Ovary (tissue), 9 donors: ENCODE measurements around the gene HS6ST3. TPM values are rescaled to one million over a fixed set of nuclear protein-coding genes. Genes with fewer than 3 reads are reported as not detected.

Experiments
- DNase-seq, 5 donors: peaks; one replicate each; pipeline ENCODE4 v3.0.0-alpha.2; 2019 to 2020
- H3K27ac ChIP-seq, 2 donors: fragments of 200-600 bp; one replicate each; pipeline versions ENCODE4 v1.5.1 to v1.8.0; 2019 to 2022
- H3K27me3 ChIP-seq: fragments of 200-600 bp; one replicate; pipeline ENCODE4 v1.8.0; 2022
- H3K36me3 ChIP-seq: fragments of 200-600 bp; sonication (generic); one replicate; pipeline ENCODE4 v1.5.1; 2019
- H3K4me1 ChIP-seq: one replicate; pipeline ENCODE4 v1.8.1; 2013; ENCODE audit warnings: mild to moderate bottlenecking, moderate library complexity; ENCODE audit not compliant: insufficient read depth
- H3K4me3 ChIP-seq: fragments of 200-600 bp; sonication (generic); one replicate; pipeline ENCODE4 v1.5.1; 2017
- H3K9me3 ChIP-seq, 2 donors: fragments of 200-600 bp in 1 of 2; sonication (generic) in 1 of 2; one replicate each; pipeline versions ENCODE4 v1.5.1 to v1.8.1; 2013 to 2019; ENCODE audit warnings: mild to moderate bottlenecking in 1 of 2, moderate library complexity in 1 of 2
- EP300 ChIP-seq: sonication (generic); formaldehyde crosslinking; IDR thresholded peaks from one replicate; pipeline ENCODE4 v1.6.1; 2017; ENCODE audit warnings: antibody characterized with exemption
- POLR2A ChIP-seq: fragments of 450-650 bp; IDR thresholded peaks from one replicate; pipeline ENCODE4 v1.6.1; 2017; ENCODE audit warnings: antibody characterized with exemption, mild to moderate bottlenecking, moderate library complexity
- WGBS, 3 donors: extraction: QIAGEN DNeasy Blood & Tissue Kit in 1 of 3; methylation state at CpG; one replicate each; pipeline versions ENCODE4 v1.1.5 to v1.1.7; 2013 to 2017; 5-methylcytosine and 5-hydroxymethylcytosine counted together
- intact Hi-C, 4 donors: fragments of 100-400 bp; cut with DNase I; formaldehyde crosslinking; loops; one replicate each; pipeline versions ENCODE4 v1.11.0 to v1.15.1; 2022 to 2023
- polyA plus RNA-seq, 2 donors: library from polyadenylated mRNA; stranded (reverse); fragments of 200-250 nt in 1 of 2; fragments of 350-450 nt in 1 of 2; fragmentation: Illumina TruSeq in 1 of 2; extraction: RNeasy Lipid Tissue Mini Kit (QIAGEN cat#74804) in 1 of 2; gene quantifications; one replicate each; pipeline ENCODE4 v1.2.3, GENCODE V29; 2013 to 2014
- total RNA-seq, 7 donors: library from RNA; depleted of rRNA in 2 of 7; stranded (reverse); fragments of >200 nt in 2 of 7; fragmentation: NEBNext Ultra II Directional in 3 of 7; extraction: Animal tissue kit (Norgen Biotek cat#: 25700) in 3 of 7; gene quantifications; one replicate each; pipeline versions ENCODE4 v1.1.0 to v1.2.4, GENCODE V29; 2016 to 2023
- TF ChIP-seq, protein P1 (sequence below), 3 donors: fragments of 450-650 bp in 2 of 3; fragments of 200-600 bp in 1 of 3; IDR thresholded peaks; one replicate each; pipeline versions ENCODE4 v1.5.1 to v1.8.0; 2016 to 2022; ENCODE audit warnings: antibody characterized with exemption in 3 of 3, mild to moderate bottlenecking in 1 of 3
- donor health status: DM: no; HTN: no; CAD: no; lungs with moderate emphysema.
- donor health status: DM: no; HTN: no; CAD: no.
- donor health status: Bipolar disorder and iron deficiency.
- donor health status: DM: yes; HTN: yes; CAD: no.
- donor health status: DM: no; HTN: no; CAD: no.
- donor health status: DM: yes; HTN: yes; CAD: no.

The HS6ST3 gene
- total and polyA plus RNA-seq, 9 donors: 0.05 to 0.46 (median 0.19) TPM; not detected in 3

GRCh38 chr13:96792188-96792587 lies 702.3 kb downstream of the HS6ST3 start:
- H3K27ac ChIP-seq: no peak overlapping the region
- intact Hi-C loops: no loop called here
- H3K4me3 ChIP-seq: no peak overlapping the region
- no peaks in the 10 kb centered on the region for H3K4me1 ChIP-seq
- no peak for DNase-seq
- 38 to 55% (median 44%) methylated on average over 3 of the region's 3 CpGs for WGBS, 3 donors
- H3K9me3 ChIP-seq: no peaks in the 10 kb centered on the region
- TF ChIP-seq POLR2A: no peak
- TF ChIP-seq EP300: no peak
- no peaks in the 10 kb centered on the region for H3K27me3 ChIP-seq
- no peaks in the 10 kb centered on the region for H3K36me3 ChIP-seq

GRCh38 chr13:96792736-96793403 lies 703.0 kb downstream of the HS6ST3 start:
- Histone ChIP-seq H3K4me3 (no peak overlapping the region), H3K9me3 (no peaks in the 10 kb centered on the region), H3K27me3 (no peaks in the 10 kb centered on the region), H3K27ac (no peak overlapping the region), H3K4me1 (no peaks in the 10 kb centered on the region), H3K36me3 (no peaks in the 10 kb centered on the region)
- DNase-seq: no peak
- intact Hi-C loops: no loop called here
- 17 to 38% (median 18%) methylated on average over 8 of the region's 8 CpGs for WGBS, 3 donors
- no peak for TF ChIP-seq POLR2A
- TF ChIP-seq, protein P1, sequence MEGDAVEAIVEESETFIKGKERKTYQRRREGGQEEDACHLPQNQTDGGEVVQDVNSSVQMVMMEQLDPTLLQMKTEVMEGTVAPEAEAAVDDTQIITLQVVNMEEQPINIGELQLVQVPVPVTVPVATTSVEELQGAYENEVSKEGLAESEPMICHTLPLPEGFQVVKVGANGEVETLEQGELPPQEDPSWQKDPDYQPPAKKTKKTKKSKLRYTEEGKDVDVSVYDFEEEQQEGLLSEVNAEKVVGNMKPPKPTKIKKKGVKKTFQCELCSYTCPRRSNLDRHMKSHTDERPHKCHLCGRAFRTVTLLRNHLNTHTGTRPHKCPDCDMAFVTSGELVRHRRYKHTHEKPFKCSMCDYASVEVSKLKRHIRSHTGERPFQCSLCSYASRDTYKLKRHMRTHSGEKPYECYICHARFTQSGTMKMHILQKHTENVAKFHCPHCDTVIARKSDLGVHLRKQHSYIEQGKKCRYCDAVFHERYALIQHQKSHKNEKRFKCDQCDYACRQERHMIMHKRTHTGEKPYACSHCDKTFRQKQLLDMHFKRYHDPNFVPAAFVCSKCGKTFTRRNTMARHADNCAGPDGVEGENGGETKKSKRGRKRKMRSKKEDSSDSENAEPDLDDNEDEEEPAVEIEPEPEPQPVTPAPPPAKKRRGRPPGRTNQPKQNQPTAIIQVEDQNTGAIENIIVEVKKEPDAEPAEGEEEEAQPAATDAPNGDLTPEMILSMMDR (IDR thresholded peaks at IDR 0.05): no peak
- no peak for TF ChIP-seq EP300

GRCh38 chr13:96793404-96793755 lies 703.5 kb downstream of the HS6ST3 start:
- DNase-seq: no peak
- Histone ChIP-seq H3K27me3 (no peaks in the 10 kb centered on the region), H3K27ac (no peak overlapping the region), H3K4me3 (no peak overlapping the region), H3K4me1 (no peaks in the 10 kb centered on the region), H3K9me3 (no peaks in the 10 kb centered on the region), H3K36me3 (no peaks in the 10 kb centered on the region)
- intact Hi-C loops: no loop called here
- TF ChIP-seq POLR2A (no peak), EP300 (no peak)
- TF ChIP-seq, protein P1 (IDR thresholded peaks at IDR 0.05): no peak
- 18 to 42% (median 31%) methylated on average over 4 of the region's 4 CpGs for WGBS, 3 donors

- Histone ChIP-seq H3K4me3 (no peak overlapping the region), H3K36me3 (no peaks in the 10 kb centered on the region), H3K27me3 (no peaks in the 10 kb centered on the region), H3K9me3 (no peaks in the 10 kb centered on the region), H3K27ac (no peak overlapping the region), H3K4me1 (no peaks in the 10 kb centered on the region)
- TF ChIP-seq POLR2A (no peak), EP300 (no peak)
- TF ChIP-seq, protein P1 (IDR thresholded peaks at IDR 0.05): no peak
- intact Hi-C loops: no loop called here
- DNase-seq: no peak
These were observed 704.8 kb downstream of the HS6ST3 start for GRCh38 chr13:96794669-96795068.

DNA sequence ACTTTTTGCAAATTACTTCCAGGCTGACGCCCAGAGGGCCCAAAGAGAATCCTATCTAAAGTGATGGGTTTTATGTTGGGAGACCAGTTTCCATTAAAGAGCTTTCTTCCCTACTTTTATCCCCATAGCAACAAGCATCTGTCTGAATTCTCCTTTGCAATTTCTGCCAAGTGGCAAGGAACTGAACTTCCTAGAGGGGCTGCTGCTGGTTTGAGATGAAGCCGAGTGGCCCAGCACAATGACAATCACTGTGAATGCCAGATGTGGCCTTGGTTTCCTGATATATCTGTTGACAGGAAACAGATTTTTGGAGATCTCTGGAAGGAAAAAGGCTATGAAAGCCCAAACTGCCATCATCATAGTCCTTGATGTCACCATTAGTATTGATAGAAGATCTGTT lies 705.8 kb downstream of the HS6ST3 start:
- H3K4me3 ChIP-seq: no peak overlapping the region
- H3K4me1 ChIP-seq: no peaks in the 10 kb centered on the region
- DNase-seq: no peak
- no peaks in the 10 kb centered on the region for H3K27me3 ChIP-seq
- WGBS, 3 donors: 64 to 77% (median 68%) methylated on average over 2 of the region's 2 CpGs
- no peaks in the 10 kb centered on the region for H3K36me3 ChIP-seq
- no peak overlapping the region for H3K27ac ChIP-seq
- no peaks in the 10 kb centered on the region for H3K9me3 ChIP-seq
- TF ChIP-seq POLR2A (no peak), EP300 (no peak)
- TF ChIP-seq, protein P1 (IDR thresholded peaks at IDR 0.05): no peak
- intact Hi-C loops: no loop called here
